Muscle of arm (tissue), 12 donors: ENCODE results near the gene CAPNS1. TPM values are rescaled to one million over a fixed set of nuclear protein-coding genes. Genes with fewer than 3 reads are reported as not detected.
"Not testable (repeated sequence)": the region's sequence is repeated elsewhere in the genome, so short reads cannot be mapped to it uniquely, and the experiment has no call there.

Experiments
- DNase-seq: peaks from one replicate; pipeline ENCODE4 v3.0.0-alpha.2; 2013
- polyA plus RNA-seq, 12 donors: library from polyadenylated mRNA; unstranded; fragments of 120-200 nt; gene quantifications; one replicate each; pipeline ENCODE4 v1.2.1, GENCODE V29; 2013; ENCODE audit not compliant: insufficient read length in 12 of 12

Gene CAPNS1
- polyA plus RNA-seq, 12 donors, result 277 to 639 (median 505) TPM; not detected in 1

GRCh38 chr19:36142496-36142895, 2.6 kb downstream of the CAPNS1 start:
- no peak for DNase-seq

GRCh38 chr19:36144624-36145023, 4.8 kb downstream of the CAPNS1 start:
- no peak for DNase-seq

GRCh38 chr19:36149673-36150406, 10.0 kb downstream of the CAPNS1 start:
- no peak for DNase-seq

- DNase-seq, result no peak
Measured at GRCh38 chr19:36150586-36150985, 10.7 kb downstream of the CAPNS1 start.

GRCh38 chr19:36151144-36152018, 11.5 kb downstream of the CAPNS1 start:
- DNase-seq, result peak; percentile 65

- DNase-seq, result no peak
Measured at GRCh38 chr19:36152019-36152351, 12.1 kb downstream of the CAPNS1 start.

GRCh38 chr19:36152352-36153091, 12.7 kb downstream of the CAPNS1 start, which contains the start of gene COX7A1:
Gene COX7A1, minus strand, starts transcription at chr19:36152447. Its CDS starts 40 bp downstream, at chr19:36152407.
- DNase-seq, result peak; percentile 78

GRCh38 chr19:36153126-36153525, 13.3 kb downstream of the CAPNS1 start:
- DNase-seq, result no peak

GRCh38 chr19:36160821-36161596, 21.1 kb downstream of the CAPNS1 start:
- DNase-seq, result no peak

- DNase-seq, result no peak
Measured at GRCh38 chr19:36163813-36164212, 23.9 kb downstream of the CAPNS1 start.

- DNase-seq, result no peak
Measured at GRCh38 chr19:36169084-36169760, 29.4 kb downstream of the CAPNS1 start.

GRCh38 chr19:36172852-36173251, 33.0 kb downstream of the CAPNS1 start:
- DNase-seq, result no peak

GRCh38 chr19:36173846-36174245, 34.0 kb downstream of the CAPNS1 start:
- DNase-seq, result not testable (repeated sequence)

- DNase-seq, result not testable (repeated sequence)
Measured at GRCh38 chr19:36179077-36179476, 39.2 kb downstream of the CAPNS1 start.

- no peak for DNase-seq
Measured at GRCh38 chr19:36182612-36183244, 42.9 kb downstream of the CAPNS1 start.

GRCh38 chr19:36183245-36183628, 43.4 kb downstream of the CAPNS1 start:
- DNase-seq, result no peak

GRCh38 chr19:36186722-36187121, 46.9 kb downstream of the CAPNS1 start:
- DNase-seq, result not testable (repeated sequence)

- DNase-seq, result no peak
Measured at GRCh38 chr19:36196249-36196648, 56.4 kb downstream of the CAPNS1 start.

GRCh38 chr19:36198119-36198518, 58.3 kb downstream of the CAPNS1 start:
- no peak for DNase-seq
